HEK293 (cell line): ENCODE results near the gene KRT71.

Source experiments
- CTCF ChIA-PET: fragments of 350-600 bp; formaldehyde crosslinking; extraction: SDS; loops from one replicate; lab custom pipeline; 2021; ENCODE audit warnings: antibody characterized with exemption; lab: Yijun Ruan, JAX
- POLR2A ChIA-PET: fragments of 300-600 bp; formaldehyde crosslinking; extraction: SDS; loops from one replicate; lab custom pipeline; 2020; ENCODE audit warnings: antibody characterized with exemption, inconsistent platforms; lab: Yijun Ruan, JAX
- H3K27ac ChIP-seq: fragments of 200-500 bp; sonication (Bioruptor generic); 2 replicates; pipeline ENCODE4 v1.5.1; 2014; ENCODE audit warnings: low read depth, low read length, control low read depth, inconsistent platforms; ENCODE audit errors: extremely low read depth
- H3K36me3 ChIP-seq, 2 experiments: fragments of 200-500 bp in 1 of 2; sonication (Bioruptor generic) in 1 of 2; 1 replicate in 1 of 2; 2 replicates in 1 of 2; pipeline ENCODE4 v1.5.1; 2014 to 2017; ENCODE audit warnings: inconsistent platforms in 2 of 2, low read length in 2 of 2; ENCODE audit not compliant: control insufficient read depth in 2 of 2, insufficient read depth in 1 of 2
- H3K4me1 ChIP-seq: fragments of 200-500 bp; sonication (Bioruptor generic); 2 replicates; pipeline ENCODE4 v1.5.1; 2014; ENCODE audit warnings: mild to moderate bottlenecking, low read length, inconsistent platforms; ENCODE audit not compliant: control insufficient read depth, insufficient read depth
- H3K4me3 ChIP-seq: 2 replicates; pipeline ENCODE4 v1.5.1; 2011; ENCODE audit warnings: low read depth, mild to moderate bottlenecking, control low read depth, low read length, moderate library complexity
- H3K9me3 ChIP-seq: fragments of 200-500 bp; sonication (Bioruptor generic); 2 replicates; pipeline ENCODE4 v1.5.1; 2014; ENCODE audit warnings: low read depth, low read length, inconsistent platforms; ENCODE audit not compliant: control insufficient read depth, insufficient read depth
- BCL11B ChIP-seq: fragments of 450-650 bp; formaldehyde crosslinking; IDR thresholded peaks from 2 replicates; pipeline ENCODE4 v1.5.1; 2016; ENCODE audit warnings: low read depth, missing biosample characterization, missing genetic modification characterization
- FEZF1 ChIP-seq: fragments of 450-650 bp; formaldehyde crosslinking; IDR thresholded peaks from 2 replicates; pipeline ENCODE4 v1.5.1; 2016; ENCODE audit warnings: missing biosample characterization, missing genetic modification characterization
- GLIS1 ChIP-seq: fragments of 450-650 bp; formaldehyde crosslinking; IDR thresholded peaks from 2 replicates; pipeline ENCODE4 v1.5.1; 2016; ENCODE audit warnings: missing biosample characterization, missing genetic modification characterization
- GLIS2 ChIP-seq: fragments of 450-650 bp; formaldehyde crosslinking; IDR thresholded peaks from 2 replicates; pipeline ENCODE4 v1.5.1; 2016; ENCODE audit warnings: missing biosample characterization, missing genetic modification characterization
- KLF1 ChIP-seq: fragments of 450-650 bp; formaldehyde crosslinking; IDR thresholded peaks from 2 replicates; pipeline ENCODE4 v1.5.1; 2016; ENCODE audit warnings: missing biosample characterization, missing genetic modification characterization
- OVOL3 ChIP-seq: fragments of 450-650 bp; formaldehyde crosslinking; IDR thresholded peaks from 2 replicates; pipeline ENCODE4 v1.5.1; 2016; ENCODE audit warnings: missing biosample characterization, missing genetic modification characterization
- PRDM10 ChIP-seq: fragments of 450-650 bp; formaldehyde crosslinking; IDR thresholded peaks from 2 replicates; pipeline ENCODE4 v1.5.1; 2016; ENCODE audit warnings: missing biosample characterization, missing genetic modification characterization
- PRDM2 ChIP-seq: fragments of 450-650 bp; formaldehyde crosslinking; IDR thresholded peaks from 2 replicates; pipeline ENCODE4 v1.5.1; 2016; ENCODE audit warnings: missing biosample characterization, missing genetic modification characterization, borderline replicate concordance
- REPIN1 ChIP-seq: fragments of 450-650 bp; formaldehyde crosslinking; IDR thresholded peaks from 2 replicates; pipeline ENCODE4 v1.5.1; 2017; ENCODE audit warnings: missing biosample characterization, missing genetic modification characterization, low read depth
- SCRT2 ChIP-seq: fragments of 450-650 bp; formaldehyde crosslinking; IDR thresholded peaks from 2 replicates; pipeline ENCODE4 v1.5.1; 2016; ENCODE audit warnings: missing biosample characterization, missing genetic modification characterization
- TRIM28 ChIP-seq: IDR thresholded peaks from 2 replicates; pipeline ENCODE4 v1.6.1; 2011; ENCODE audit warnings: low read length, control low read depth, borderline replicate concordance
- ZFP41 ChIP-seq: fragments of 450-650 bp; formaldehyde crosslinking; IDR thresholded peaks from 2 replicates; pipeline ENCODE4 v1.5.1; 2016; ENCODE audit warnings: missing biosample characterization, missing genetic modification characterization, borderline replicate concordance
- ZIC2 ChIP-seq: fragments of 450-650 bp; formaldehyde crosslinking; IDR thresholded peaks from 2 replicates; pipeline ENCODE4 v1.5.1; 2016; ENCODE audit warnings: missing biosample characterization, missing genetic modification characterization
- ZNF23 ChIP-seq: fragments of 450-650 bp; formaldehyde crosslinking; IDR thresholded peaks from 2 replicates; pipeline ENCODE4 v1.5.1; 2016; ENCODE audit warnings: missing biosample characterization, missing genetic modification characterization, borderline replicate concordance
- ZNF280C ChIP-seq: fragments of 450-650 bp; formaldehyde crosslinking; IDR thresholded peaks from 2 replicates; pipeline ENCODE4 v1.5.1; 2016; ENCODE audit warnings: missing biosample characterization, missing genetic modification characterization
- TF ChIP-seq, protein P1 (sequence below): fragments of 450-650 bp; formaldehyde crosslinking; IDR thresholded peaks from 2 replicates; pipeline ENCODE4 v1.5.1; 2016; ENCODE audit warnings: missing biosample characterization, missing genetic modification characterization
- TF ChIP-seq, protein P2 (sequence below): fragments of 450-650 bp; formaldehyde crosslinking; optimal IDR thresholded peaks from 2 replicates; pipeline ENCODE3; 2016; ENCODE audit warnings: missing biosample characterization, mild to moderate bottlenecking, missing genetic modification characterization

The KRT71 gene

GRCh38 chr12:52495389-52495788 lies 57.6 kb downstream of the KRT71 start:
- POLR2A ChIA-PET: no interaction called here
- Histone ChIP-seq H3K9me3 (no peaks in the 10 kb centered on the region), H3K36me3 (no peaks in the 10 kb centered on the region), H3K4me1 (peaks cover 6% of the 10 kb centered on the region), H3K4me3 (no peak overlapping the region), H3K27ac (no peak overlapping the region)
- TF ChIP-seq GLIS1 (peak; percentile 31; the same call in 1 of the 2 replicates), ZIC2 (tag by site-specific recombination) (peak; percentile 89), ZNF23 (tag by site-specific recombination) (no peak), GLIS2 (tag by site-specific recombination) (no peak), ZNF280C (tag by site-specific recombination) (no peak), PRDM10 (tag by site-specific recombination) (0 out of 2 replicates have a peak, but pooled peaks have one; percentile 13), REPIN1 (no peak), FEZF1 (no peak), ZFP41 (tag by site-specific recombination) (no peak), TRIM28 (no peak), SCRT2 (tag by site-specific recombination) (peak; percentile 91), OVOL3 (tag by site-specific recombination) (no peak), PRDM2 (tag by site-specific recombination) (no peak), KLF1 (tag by site-specific recombination) (0 out of 2 replicates have a peak, but pooled peaks have one; percentile 9), BCL11B (no peak)
- TF ChIP-seq, protein P1, sequence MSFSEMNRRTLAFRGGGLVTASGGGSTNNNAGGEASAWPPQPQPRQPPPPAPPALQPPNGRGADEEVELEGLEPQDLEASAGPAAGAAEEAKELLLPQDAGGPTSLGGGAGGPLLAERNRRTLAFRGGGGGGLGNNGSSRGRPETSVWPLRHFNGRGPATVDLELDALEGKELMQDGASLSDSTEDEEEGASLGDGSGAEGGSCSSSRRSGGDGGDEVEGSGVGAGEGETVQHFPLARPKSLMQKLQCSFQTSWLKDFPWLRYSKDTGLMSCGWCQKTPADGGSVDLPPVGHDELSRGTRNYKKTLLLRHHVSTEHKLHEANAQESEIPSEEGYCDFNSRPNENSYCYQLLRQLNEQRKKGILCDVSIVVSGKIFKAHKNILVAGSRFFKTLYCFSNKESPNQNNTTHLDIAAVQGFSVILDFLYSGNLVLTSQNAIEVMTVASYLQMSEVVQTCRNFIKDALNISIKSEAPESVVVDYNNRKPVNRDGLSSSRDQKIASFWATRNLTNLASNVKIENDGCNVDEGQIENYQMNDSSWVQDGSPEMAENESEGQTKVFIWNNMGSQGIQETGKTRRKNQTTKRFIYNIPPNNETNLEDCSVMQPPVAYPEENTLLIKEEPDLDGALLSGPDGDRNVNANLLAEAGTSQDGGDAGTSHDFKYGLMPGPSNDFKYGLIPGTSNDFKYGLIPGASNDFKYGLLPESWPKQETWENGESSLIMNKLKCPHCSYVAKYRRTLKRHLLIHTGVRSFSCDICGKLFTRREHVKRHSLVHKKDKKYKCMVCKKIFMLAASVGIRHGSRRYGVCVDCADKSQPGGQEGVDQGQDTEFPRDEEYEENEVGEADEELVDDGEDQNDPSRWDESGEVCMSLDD: no peak
- TF ChIP-seq, protein P2, sequence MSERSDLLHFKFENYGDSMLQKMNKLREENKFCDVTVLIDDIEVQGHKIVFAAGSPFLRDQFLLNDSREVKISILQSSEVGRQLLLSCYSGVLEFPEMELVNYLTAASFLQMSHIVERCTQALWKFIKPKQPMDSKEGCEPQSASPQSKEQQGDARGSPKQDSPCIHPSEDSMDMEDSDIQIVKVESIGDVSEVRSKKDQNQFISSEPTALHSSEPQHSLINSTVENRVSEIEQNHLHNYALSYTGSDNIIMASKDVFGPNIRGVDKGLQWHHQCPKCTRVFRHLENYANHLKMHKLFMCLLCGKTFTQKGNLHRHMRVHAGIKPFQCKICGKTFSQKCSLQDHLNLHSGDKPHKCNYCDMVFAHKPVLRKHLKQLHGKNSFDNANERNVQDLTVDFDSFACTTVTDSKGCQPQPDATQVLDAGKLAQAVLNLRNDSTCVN (tag by site-specific recombination): no peak
- CTCF ChIA-PET: interaction anchor here (0.6 to 1.6 kb wide), 6 partner anchors 13 to 125 kb away, joined by 3 to 4 read pairs (median 3); no protein-coding TSS in a partner anchor
